ENCODE measurements around the gene ARRDC4.

ARRDC4 gene

GRCh38 chr15:97966924-97967620, 6.6 kb downstream of the ARRDC4 start (continued):
- TF ChIP-seq ZNF18 (tag by site-specific recombination; IDR thresholded peaks at IDR 0.05): no peak

- H3K36me3 ChIP-seq (ENCODE audit: control insufficient read depth in 2 of 2, insufficient read depth in 1 of 2, low read length in 2 of 2): peaks cover 51 to 57% of the 10 kb centered on the region in 2 experiments
- H3K4me1 ChIP-seq (ENCODE audit: control insufficient read depth, insufficient read depth, low read length): peaks cover 4% of the 10 kb centered on the region; the same call in 1 of the 2 replicates
- no peak overlapping the region for H3K4me3 ChIP-seq (ENCODE audit: low read depth, low read length)
- TF ChIP-seq ZNF76 (tag by site-specific recombination; IDR thresholded peaks at IDR 0.05; ENCODE audit: borderline replicate concordance, low read depth) (no peak), ZNF580 (tag by site-specific recombination; IDR thresholded peaks at IDR 0.05) (no peak), TRIM28 (IDR thresholded peaks at IDR 0.05; ENCODE audit: borderline replicate concordance, low read length) (no peak), ZIC2 (tag by site-specific recombination; IDR thresholded peaks at IDR 0.05) (no peak), HOXD13 (CRISPR knock-in tag; IDR thresholded peaks at IDR 0.05; ENCODE audit: borderline replicate concordance) (no peak), ZNF549 (tag by site-specific recombination; IDR thresholded peaks at IDR 0.05) (no peak), ZNF266 (tag by site-specific recombination; IDR thresholded peaks at IDR 0.05; ENCODE audit: low read depth) (no peak), ZSCAN4 (tag by site-specific recombination; IDR thresholded peaks at IDR 0.05) (no peak), PRDM6 (tag by site-specific recombination; IDR thresholded peaks at IDR 0.05) (no peak), ZSCAN30 (tag by site-specific recombination; IDR thresholded peaks at IDR 0.05) (no peak), ZNF664 (tag by site-specific recombination; IDR thresholded peaks at IDR 0.05) (no peak), ZNF677 (tag by site-specific recombination; IDR thresholded peaks at IDR 0.05) (no peak), ZBTB17 (tag by site-specific recombination; IDR thresholded peaks at IDR 0.05) (no peak), ZBTB1 (tag by site-specific recombination; IDR thresholded peaks at IDR 0.05) (no peak), ZNF112 (tag by site-specific recombination; IDR thresholded peaks at IDR 0.05) (no peak), ZNF362 (tag by site-specific recombination; IDR thresholded peaks at IDR 0.05) (no peak), ZNF423 (tag by site-specific recombination; IDR thresholded peaks at IDR 0.05) (no peak), ZNF558 (tag by site-specific recombination; IDR thresholded peaks at IDR 0.05) (no peak)
- no peak overlapping the region for H3K27ac ChIP-seq (ENCODE audit: extremely low read depth, low read depth, low read length)
- no peaks in the 10 kb centered on the region for H3K9me3 ChIP-seq (ENCODE audit: control insufficient read depth, insufficient read depth, low read depth, low read length)
- POLR2A ChIA-PET: no interaction called here
- CTCF ChIA-PET: interaction anchor here (0.6 to 1.2 kb wide), 4 partner anchors 44 to 344 kb away, joined by 3 read pairs; no protein-coding TSS in a partner anchor
Observed at GRCh38 chr15:97967881-97968280, 7.4 kb downstream of the ARRDC4 start.
